Endodermal cell (in vitro differentiated cells): ENCODE results near the gene PCIF1. TPM values are rescaled to one million over a fixed set of nuclear protein-coding genes. Genes with fewer than 3 reads are reported as not detected.

ENCODE experiments used
- DNase-seq: peaks from one replicate; pipeline ENCODE4 v3.0.0-alpha.2; 2017
- H3K27ac ChIP-seq: 2 replicates; pipeline ENCODE4 v1.5.1; 2013; ENCODE audit warnings: mild to moderate bottlenecking, low read depth, low read length, moderate library complexity
- H3K27me3 ChIP-seq: 2 replicates; pipeline ENCODE4 v1.6.1; 2013; ENCODE audit warnings: mild to moderate bottlenecking, low read length, moderate library complexity; ENCODE audit not compliant: insufficient read depth, control insufficient read depth, poor library complexity, severe bottlenecking
- H3K36me3 ChIP-seq: 2 replicates; pipeline ENCODE4 v1.7.0; 2013; ENCODE audit warnings: mild to moderate bottlenecking, low read length, moderate library complexity; ENCODE audit not compliant: control insufficient read depth, insufficient read depth
- H3K4me1 ChIP-seq: one replicate; pipeline ENCODE4 v1.7.0; 2013; ENCODE audit warnings: low read length; ENCODE audit not compliant: control insufficient read depth, insufficient read depth
- H3K4me3 ChIP-seq: 2 replicates; pipeline ENCODE4 v1.5.1; 2013; ENCODE audit warnings: mild to moderate bottlenecking, low read length, moderate library complexity
- H3K9ac ChIP-seq: 2 replicates; pipeline ENCODE4 v1.6.1; 2013; ENCODE audit warnings: mild to moderate bottlenecking, low read length, moderate library complexity; ENCODE audit not compliant: poor library complexity, severe bottlenecking; ENCODE audit errors: extremely low read depth
- H3K9me3 ChIP-seq: 2 replicates; pipeline ENCODE4 v1.6.1; 2013; ENCODE audit warnings: mild to moderate bottlenecking, low read length, moderate library complexity; ENCODE audit not compliant: control insufficient read depth
- H3K27ac Mint-ChIP-seq: 2 replicates; pipeline ENCODE4 v1.8.0; 2020; ENCODE audit warnings: mixed read lengths
- H3K27me3 Mint-ChIP-seq: 2 replicates; pipeline ENCODE4 v1.8.0; 2021; ENCODE audit warnings: mild to moderate bottlenecking, mixed read lengths; ENCODE audit not compliant: insufficient read depth
- H3K36me3 Mint-ChIP-seq: 2 replicates; pipeline ENCODE4 v1.8.0; 2020; ENCODE audit warnings: low read depth, mixed read lengths
- H3K4me1 Mint-ChIP-seq: 2 replicates; pipeline ENCODE4 v1.8.0; 2020; ENCODE audit warnings: mixed read lengths
- H3K4me3 Mint-ChIP-seq: 2 replicates; pipeline ENCODE4 v1.8.0; 2020; ENCODE audit warnings: mild to moderate bottlenecking, moderate library complexity, mixed read lengths
- H3K9me3 Mint-ChIP-seq: 2 replicates; pipeline ENCODE4 v1.8.0; 2020; ENCODE audit warnings: mild to moderate bottlenecking, mixed read lengths
- CTCF ChIP-seq: fragments of 200-600 bp; sonication (generic); conservative IDR thresholded peaks from 2 replicates; pipeline ENCODE4 v1.5.0; 2021; ENCODE audit warnings: antibody characterized with exemption, mild to moderate bottlenecking
- WGBS, 2 experiments: methylation state at CpG; one replicate each; pipeline versions ENCODE4 v1.1.5 to v1.1.7; 2013; ENCODE audit warnings: missing lambda C conversion rate in 2 of 2, mixed read lengths in 1 of 2; ENCODE audit not compliant: insufficient coverage in 1 of 2, insufficient read length in 1 of 2; 5-methylcytosine and 5-hydroxymethylcytosine counted together
- total RNA-seq, 2 donors: library from RNA; stranded (reverse); fragmentation: NEBNext Ultra II Directional in 1 of 2; extraction: Animal tissue kit (Norgen Biotek cat#: 25700) in 1 of 2; gene quantifications; 2 replicates in 1 of 2; 3 replicates in 1 of 2; pipeline ENCODE4 v1.2.1, GENCODE V29; 2021

Gene PCIF1
- total RNA-seq, 2 donors from 2014 or later, result 22.0 to 34.5 TPM

DNA sequence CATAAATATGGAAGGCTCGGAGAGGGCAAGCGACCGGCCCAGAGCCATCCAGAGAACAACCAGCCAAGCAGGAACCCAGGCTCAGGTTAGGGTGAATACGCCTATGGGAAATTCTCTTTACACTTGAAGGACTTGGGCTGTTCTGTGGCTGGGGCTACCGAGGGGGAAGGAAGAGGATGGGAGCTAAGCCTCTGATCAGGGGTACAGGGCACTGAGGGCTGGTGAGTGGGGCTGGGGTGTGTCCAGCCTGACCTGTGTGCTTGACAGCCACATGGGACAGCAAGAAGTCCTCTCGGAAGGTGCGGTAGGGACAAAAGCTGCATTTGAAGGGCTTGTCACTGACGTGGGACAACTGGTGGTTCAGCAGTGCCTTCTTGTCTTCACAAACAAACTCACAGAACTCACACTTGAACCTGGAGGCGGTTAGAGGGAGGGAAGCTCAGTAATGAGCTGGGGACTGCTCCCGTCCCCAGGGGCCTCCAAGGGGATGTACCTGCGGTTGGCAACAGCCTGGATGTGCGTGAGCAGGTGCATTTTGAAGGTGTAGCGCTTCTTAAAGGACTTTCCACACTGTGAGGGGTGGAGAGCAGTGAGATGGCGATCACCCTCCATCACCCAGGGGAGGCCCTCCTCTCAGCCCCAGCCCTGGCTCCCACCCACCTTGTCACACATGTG lies 25.6 kb downstream of the PCIF1 start:
- no peaks in the 10 kb centered on the region for H3K9me3 ChIP-seq
- peaks cover 75% of the 10 kb centered on the region for H3K36me3 ChIP-seq
- H3K9ac ChIP-seq, result no peak overlapping the region
- H3K27ac Mint-ChIP-seq, result no peak overlapping the region
- H3K27me3 ChIP-seq, result no peaks in the 10 kb centered on the region
- H3K4me1 ChIP-seq, result no peaks in the 10 kb centered on the region
- no peaks in the 10 kb centered on the region for H3K9me3 Mint-ChIP-seq
- no peak overlapping the region for H3K27ac ChIP-seq
- H3K4me1 Mint-ChIP-seq, result no peaks in the 10 kb centered on the region
- WGBS, 2 experiments, result 92 to 95% methylated on average over 11 to 14 of the region's 14 CpGs
- no peak overlapping the region for H3K4me3 ChIP-seq
- H3K4me3 Mint-ChIP-seq, result no peak overlapping the region
- no peak for TF ChIP-seq CTCF
- no peaks in the 10 kb centered on the region for H3K27me3 Mint-ChIP-seq
- DNase-seq, result peak; percentile 26
- H3K36me3 Mint-ChIP-seq, result peaks cover 66% of the 10 kb centered on the region

DNA sequence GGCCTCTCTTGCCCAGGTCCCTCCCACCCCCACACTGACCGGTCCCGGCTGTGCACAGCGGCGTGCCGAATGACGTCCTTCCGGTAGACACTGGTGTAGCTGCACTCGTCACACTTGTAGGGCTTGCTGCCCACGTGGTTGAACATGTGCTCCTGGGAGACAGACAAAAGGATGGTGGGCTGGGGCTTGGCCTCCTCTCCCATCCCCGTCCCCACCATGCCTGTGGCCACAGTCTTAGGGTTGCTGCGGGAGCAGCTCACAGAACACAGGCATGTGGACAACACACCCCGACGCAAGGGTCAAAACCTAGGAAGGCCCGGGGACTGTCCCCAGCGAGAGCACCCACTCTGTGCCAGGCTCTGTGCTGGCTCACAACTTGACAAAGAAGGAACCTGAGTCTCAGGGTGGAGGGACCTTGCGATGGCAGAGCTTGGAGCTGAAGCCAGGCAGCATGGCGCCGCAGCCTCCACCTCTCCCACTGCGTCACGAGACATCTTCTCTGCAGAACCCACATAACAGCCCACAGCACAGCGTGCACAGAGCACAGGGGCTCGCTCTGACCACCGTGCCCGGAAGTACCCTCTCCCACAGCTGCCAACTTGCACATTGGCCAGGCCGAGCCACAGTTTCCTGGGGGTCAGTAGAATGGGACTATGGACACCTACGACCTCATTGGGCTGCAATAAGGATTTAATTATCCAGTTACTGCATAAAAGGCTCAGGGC lies 27.7 kb downstream of the PCIF1 start:
- no peaks in the 10 kb centered on the region for H3K4me1 Mint-ChIP-seq
- Histone ChIP-seq H3K27ac (no peak overlapping the region), H3K9ac (no peak overlapping the region), H3K4me1 (no peaks in the 10 kb centered on the region), H3K36me3 (peaks cover 76% of the 10 kb centered on the region), H3K9me3 (no peaks in the 10 kb centered on the region), H3K27me3 (no peaks in the 10 kb centered on the region), H3K4me3 (no peak overlapping the region)
- H3K27ac Mint-ChIP-seq, result no peak overlapping the region
- H3K27me3 Mint-ChIP-seq, result no peaks in the 10 kb centered on the region
- no peak overlapping the region for H3K4me3 Mint-ChIP-seq
- DNase-seq, result peak; percentile 35
- no peaks in the 10 kb centered on the region for H3K9me3 Mint-ChIP-seq
- TF ChIP-seq CTCF, result no peak
- 90 to 97% methylated on average over 11 to 26 of the region's 26 CpGs for WGBS, 2 experiments
- H3K36me3 Mint-ChIP-seq, result peaks cover 65% of the 10 kb centered on the region

DNA sequence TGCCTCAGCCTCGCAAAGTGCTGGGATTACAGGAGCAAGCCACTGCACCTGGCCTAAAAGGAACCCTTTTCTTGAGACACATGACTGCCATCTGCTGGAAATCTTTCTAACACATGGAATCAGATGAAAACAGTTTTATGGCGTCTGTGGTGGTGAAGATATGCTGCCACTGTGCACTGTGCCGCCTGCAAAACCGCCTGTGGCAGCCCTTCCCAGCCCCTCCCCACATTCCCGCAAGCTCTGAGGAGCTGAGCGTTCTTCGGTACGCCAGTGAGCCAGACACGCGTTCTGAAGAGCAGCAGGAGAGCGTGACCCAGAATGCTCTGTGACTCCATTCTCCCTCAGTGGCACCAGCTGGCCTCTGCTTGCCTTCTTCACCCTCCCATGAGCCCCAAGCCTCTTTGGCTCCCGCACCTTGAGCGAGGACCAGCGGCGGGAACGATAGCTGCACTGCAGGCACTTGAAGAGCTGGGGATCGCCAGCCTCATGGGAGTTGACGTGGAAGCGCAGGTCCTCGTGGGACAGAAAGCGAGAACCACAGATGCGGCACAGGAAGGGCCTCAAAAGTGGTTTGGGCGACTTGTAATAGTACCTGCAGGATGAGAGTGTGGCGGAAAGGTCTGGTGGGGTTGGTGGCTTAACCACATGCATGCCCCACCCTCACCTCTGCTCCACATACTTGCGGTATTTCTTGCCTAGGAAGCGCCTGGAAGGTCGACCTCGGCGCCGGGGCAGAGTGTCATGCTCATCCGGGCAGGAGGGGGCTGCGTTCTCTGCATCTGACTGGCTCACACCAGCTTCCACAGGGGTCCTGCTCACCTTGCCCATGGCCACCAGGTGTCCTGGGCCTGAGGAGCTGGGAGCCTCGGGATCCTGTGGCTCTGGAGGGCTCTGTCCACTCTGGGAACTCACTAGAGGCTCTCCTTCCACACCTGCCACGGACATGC lies 28.8 kb downstream of the PCIF1 start:
- DNase-seq, result peak; percentile 61
- Mint-ChIP-seq H3K4me1 (no peaks in the 10 kb centered on the region), H3K36me3 (peaks cover 64% of the 10 kb centered on the region), H3K27me3 (no peaks in the 10 kb centered on the region), H3K9me3 (no peaks in the 10 kb centered on the region), H3K27ac (no peak overlapping the region), H3K4me3 (no peak overlapping the region)
- H3K9me3 ChIP-seq, result no peaks in the 10 kb centered on the region
- H3K27ac ChIP-seq, result no peak overlapping the region
- H3K4me1 ChIP-seq, result no peaks in the 10 kb centered on the region
- H3K27me3 ChIP-seq, result no peaks in the 10 kb centered on the region
- H3K36me3 ChIP-seq, result peaks cover 78% of the 10 kb centered on the region
- peak; percentile 66 for TF ChIP-seq CTCF
- no peak overlapping the region for H3K9ac ChIP-seq
- H3K4me3 ChIP-seq, result no peak overlapping the region
- 92 to 93% methylated on average over 20 to 34 of the region's 34 CpGs for WGBS, 2 experiments
